ENCODE measurements around the gene GNG12.

DNA sequence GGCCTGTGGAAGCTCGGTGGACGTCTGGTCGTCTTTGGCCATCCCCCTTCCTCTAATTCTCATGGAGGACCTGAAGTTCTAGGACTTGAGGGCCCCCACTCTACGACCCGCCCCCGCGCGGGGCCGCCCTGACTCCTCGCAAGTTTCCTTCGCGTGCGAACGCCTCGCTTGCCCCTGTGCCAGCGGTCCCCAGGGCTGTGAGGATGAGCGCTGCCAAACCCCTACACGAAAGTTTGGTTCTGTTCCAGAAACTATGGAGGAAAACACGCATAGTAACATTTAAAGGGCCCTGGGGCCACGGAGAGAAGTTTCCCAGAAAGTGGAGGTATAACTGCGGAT lies 304 bp upstream of the GNG12 start:
- TF ChIP-seq, protein P1, sequence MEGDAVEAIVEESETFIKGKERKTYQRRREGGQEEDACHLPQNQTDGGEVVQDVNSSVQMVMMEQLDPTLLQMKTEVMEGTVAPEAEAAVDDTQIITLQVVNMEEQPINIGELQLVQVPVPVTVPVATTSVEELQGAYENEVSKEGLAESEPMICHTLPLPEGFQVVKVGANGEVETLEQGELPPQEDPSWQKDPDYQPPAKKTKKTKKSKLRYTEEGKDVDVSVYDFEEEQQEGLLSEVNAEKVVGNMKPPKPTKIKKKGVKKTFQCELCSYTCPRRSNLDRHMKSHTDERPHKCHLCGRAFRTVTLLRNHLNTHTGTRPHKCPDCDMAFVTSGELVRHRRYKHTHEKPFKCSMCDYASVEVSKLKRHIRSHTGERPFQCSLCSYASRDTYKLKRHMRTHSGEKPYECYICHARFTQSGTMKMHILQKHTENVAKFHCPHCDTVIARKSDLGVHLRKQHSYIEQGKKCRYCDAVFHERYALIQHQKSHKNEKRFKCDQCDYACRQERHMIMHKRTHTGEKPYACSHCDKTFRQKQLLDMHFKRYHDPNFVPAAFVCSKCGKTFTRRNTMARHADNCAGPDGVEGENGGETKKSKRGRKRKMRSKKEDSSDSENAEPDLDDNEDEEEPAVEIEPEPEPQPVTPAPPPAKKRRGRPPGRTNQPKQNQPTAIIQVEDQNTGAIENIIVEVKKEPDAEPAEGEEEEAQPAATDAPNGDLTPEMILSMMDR (IDR thresholded peaks at IDR 0.05 in 4 of 5, conservative IDR thresholded peaks at IDR 0.05 in 1 of 5), result no peak
- no peak for TF ChIP-seq POLR2A (IDR thresholded peaks at IDR 0.05)
